Stimulated activated naive CD8-positive, alpha-beta T cell treated with anti-CD3 and anti-CD28 coated beads, Interleukin-15, amount 100 ng/mL, for 72 hours (primary cell): ENCODE results near the gene TRAF3IP1.
"Not testable (repeated sequence)": the region's sequence is repeated elsewhere in the genome, so short reads cannot be mapped to it uniquely, and the experiment has no call there.

ENCODE experiments used
- ATAC-seq: fragments of 150-1000 bp; cut with Tn5 transposase; 2 replicates; pipeline ENCODE4 v1.10.0; 2021; ENCODE audit warnings: mild to moderate bottlenecking, moderate library complexity
- DNase-seq, 2 donors: peaks; one replicate each; pipeline ENCODE4 v3.0.0; 2021 to 2022
- H3K27ac Mint-ChIP-seq, 2 donors: one replicate each; pipeline ENCODE4 v1.8.0; 2022; ENCODE audit warnings: mild to moderate bottlenecking in 2 of 2, mixed read lengths in 2 of 2, moderate library complexity in 2 of 2
- H3K27me3 Mint-ChIP-seq: one replicate; pipeline ENCODE4 v1.8.0; 2022; ENCODE audit warnings: mixed read lengths
- H3K4me1 Mint-ChIP-seq: one replicate; pipeline ENCODE4 v1.8.0; 2022; ENCODE audit warnings: mild to moderate bottlenecking, mixed read lengths
- H3K4me3 Mint-ChIP-seq, 2 donors: one replicate each; pipeline ENCODE4 v1.8.0; 2022; ENCODE audit warnings: mild to moderate bottlenecking in 2 of 2, mixed read lengths in 2 of 2, moderate library complexity in 1 of 2
- H3K9me3 Mint-ChIP-seq, 2 donors: one replicate each; pipeline ENCODE4 v1.8.0; 2022; ENCODE audit warnings: mixed read lengths in 2 of 2

The TRAF3IP1 gene

DNA sequence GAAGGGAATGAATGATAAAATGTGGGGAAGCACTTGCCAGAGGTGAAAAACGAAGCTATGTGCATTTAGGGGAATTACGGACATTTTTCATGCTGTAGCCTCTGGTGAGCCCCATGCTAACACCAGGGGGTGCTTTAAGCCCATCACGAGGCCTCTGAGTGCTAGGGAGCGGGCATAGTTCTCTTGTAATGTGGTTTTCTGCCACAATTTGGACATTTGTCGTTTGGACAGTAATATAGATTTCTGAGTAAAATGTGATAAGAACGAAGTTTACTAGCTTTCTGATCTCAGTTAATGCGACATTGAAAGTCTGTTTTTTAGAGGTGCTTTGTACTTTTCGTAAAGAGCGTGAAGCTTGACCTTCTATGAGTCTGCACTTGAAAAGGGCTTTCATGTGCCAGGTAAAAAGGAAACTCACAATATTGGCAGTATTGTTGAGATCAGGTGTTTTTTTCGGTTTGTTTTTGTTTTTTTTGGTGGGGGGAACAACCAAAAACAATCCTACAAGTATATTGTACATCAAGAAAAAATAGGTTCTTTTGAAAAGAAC, 50.6 kb downstream of the TRAF3IP1 start:
- DNase-seq (peak; percentile 39 to 62), ATAC-seq (peak; percentile 95)
- Mint-ChIP-seq H3K4me3 (peak overlapping the region in 1 of 2 donors; percentile 20), H3K27me3 (no peaks in the 10 kb centered on the region), H3K9me3 (no peaks in the 10 kb centered on the region), H3K27ac (no peak overlapping the region), H3K4me1 (peaks cover 10% of the 10 kb centered on the region)

DNA sequence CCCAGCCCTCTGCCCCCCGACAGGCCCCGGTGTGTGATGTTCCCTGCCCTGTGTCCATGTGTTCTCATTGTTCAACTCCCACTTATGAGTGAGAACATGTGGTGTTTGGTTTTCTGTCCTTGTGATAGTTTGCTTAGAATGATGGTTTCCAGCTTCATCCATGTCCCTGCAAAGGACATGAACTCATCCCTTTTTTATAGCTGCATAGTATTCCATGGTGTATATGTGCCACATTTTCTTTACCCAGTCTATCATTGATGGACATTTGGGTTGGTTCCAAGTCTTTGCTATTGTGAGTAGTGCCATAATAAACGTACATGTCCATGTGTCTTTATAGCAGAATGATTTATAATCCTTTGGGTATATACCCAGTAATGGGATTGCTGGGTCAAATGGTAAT, 52.0 kb downstream of the TRAF3IP1 start:
- DNase-seq, H3K4me3 Mint-ChIP-seq, H3K9me3 Mint-ChIP-seq, H3K27ac Mint-ChIP-seq, H3K27me3 Mint-ChIP-seq, ATAC-seq: not testable (repeated sequence)
- H3K4me1 Mint-ChIP-seq: peaks cover 17% of the 10 kb centered on the region

DNA sequence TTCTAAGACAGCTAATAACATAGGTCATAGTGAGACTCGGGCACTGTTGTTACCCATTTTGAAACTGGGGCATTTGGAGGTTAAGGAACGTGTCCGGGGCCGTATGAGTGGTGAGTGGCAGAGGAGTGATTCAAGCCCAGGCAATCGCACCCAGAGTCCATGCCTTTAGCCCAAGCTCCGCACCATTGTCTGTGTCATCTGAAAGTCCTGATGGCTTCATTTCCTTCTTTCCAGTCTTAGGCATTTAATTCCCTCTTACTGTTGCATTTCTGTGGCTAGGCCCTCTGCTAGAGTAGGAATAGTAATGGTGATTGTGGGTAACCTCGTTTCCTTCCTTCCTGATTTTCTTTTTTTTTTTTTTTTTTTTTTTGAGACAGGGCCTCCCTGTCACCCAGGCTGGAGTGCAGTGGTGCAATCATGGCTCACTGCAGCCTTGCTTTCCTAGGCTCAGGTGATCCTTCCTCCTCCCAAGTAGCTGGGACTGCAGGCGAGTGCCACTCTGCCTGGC, 56.6 kb downstream of the TRAF3IP1 start:
- H3K4me3 Mint-ChIP-seq: no peak overlapping the region

DNA sequence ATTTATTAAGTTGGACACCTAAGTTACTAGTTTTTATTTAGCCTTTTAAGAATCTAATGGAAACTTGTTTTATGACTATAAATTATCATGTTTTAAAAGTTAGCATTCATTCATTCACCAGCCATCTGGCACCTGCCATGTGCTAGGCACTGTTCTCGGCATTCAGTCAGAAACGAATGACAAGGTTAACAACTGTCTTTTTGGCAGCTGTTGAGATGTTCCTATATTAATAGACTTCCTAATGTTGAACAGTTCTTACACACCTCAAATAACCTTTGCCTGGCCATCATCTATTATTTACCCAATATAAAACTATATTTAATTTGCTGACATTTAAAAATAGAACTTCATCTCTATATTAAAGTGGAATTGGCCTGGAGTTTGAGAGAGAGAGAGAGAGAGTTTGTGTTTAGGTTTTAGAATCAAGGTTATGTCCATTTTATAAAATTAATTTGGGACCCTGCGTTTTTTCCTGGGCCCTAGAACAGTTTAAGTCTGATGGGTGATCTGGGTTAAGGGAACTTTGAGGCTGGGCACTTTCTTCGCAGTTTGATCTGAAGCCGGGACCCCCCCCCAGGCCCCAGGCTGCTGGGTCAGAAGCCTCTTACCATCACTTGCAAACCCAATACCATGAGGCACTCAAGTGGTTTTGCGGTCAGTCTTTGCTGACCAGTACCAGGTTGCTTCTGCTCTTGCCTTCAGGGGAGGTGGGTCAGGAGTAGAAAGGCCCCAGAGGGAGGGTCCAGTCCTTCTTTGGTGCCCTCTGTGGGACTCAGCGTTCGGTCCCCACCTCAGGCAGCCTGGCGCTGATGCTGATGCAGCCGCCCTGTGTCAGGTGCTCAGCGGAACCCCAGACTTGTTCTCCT, 58.1 kb downstream of the TRAF3IP1 start:
- Mint-ChIP-seq H3K27ac (peak overlapping the region in 1 of 2 donors; percentile 59), H3K4me1 (peaks cover 48% of the 10 kb centered on the region), H3K27me3 (no peaks in the 10 kb centered on the region)

More for the DNA sequence above, 56.6 kb downstream of the TRAF3IP1 start:
- no peaks in the 10 kb centered on the region for H3K27me3 Mint-ChIP-seq
- peaks cover 45% of the 10 kb centered on the region for H3K4me1 Mint-ChIP-seq
- H3K27ac Mint-ChIP-seq: no peak overlapping the region
- ATAC-seq: peak; percentile 56
- no peaks in the 10 kb centered on the region for H3K9me3 Mint-ChIP-seq
- DNase-seq: no peak

DNA sequence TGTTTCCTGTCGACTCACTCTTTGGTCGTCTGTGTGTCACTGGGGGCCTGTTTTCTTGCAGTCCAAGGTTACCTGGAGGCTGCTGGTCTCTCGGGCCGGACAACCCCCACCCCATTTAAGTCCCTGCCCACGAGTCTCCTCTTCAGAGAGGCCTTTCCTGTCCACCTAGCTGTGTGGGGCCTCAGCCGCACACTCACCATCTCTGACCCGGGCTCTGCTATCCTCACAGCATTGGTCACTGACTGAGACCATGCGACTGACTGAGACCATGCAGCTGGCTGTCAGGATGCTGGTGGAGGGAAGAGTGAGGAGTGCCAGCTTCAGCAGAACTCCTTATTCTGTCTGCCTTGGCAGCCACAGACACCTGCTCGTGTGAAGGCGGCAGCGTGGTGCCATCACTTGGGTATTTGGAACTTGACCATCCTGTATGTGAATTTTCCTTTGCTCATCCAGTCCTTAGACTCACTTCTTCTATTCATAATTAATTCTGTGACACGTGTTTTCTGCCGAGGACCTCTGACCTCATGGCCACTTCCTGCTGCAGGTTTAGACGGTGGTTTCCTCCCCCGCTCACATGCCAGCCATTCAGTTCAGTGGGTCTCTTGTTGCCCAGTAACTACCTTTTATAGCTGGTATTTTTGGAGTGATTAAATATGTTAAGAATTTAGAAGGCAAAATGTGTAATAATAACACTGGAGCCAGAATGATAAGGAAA, 58.9 kb downstream of the TRAF3IP1 start:
- Mint-ChIP-seq H3K27ac (peak overlapping the region in 1 of 2 donors; percentile 88), H3K27me3 (no peaks in the 10 kb centered on the region), H3K9me3 (no peaks in the 10 kb centered on the region), H3K4me3 (peak overlapping the region; percentile 39 to 45), H3K4me1 (peaks cover 48% of the 10 kb centered on the region)
- ATAC-seq (peak; percentile 89), DNase-seq (peak; percentile 18 to 44)

More for the DNA sequence above, 58.1 kb downstream of the TRAF3IP1 start:
- DNase-seq (no peak), ATAC-seq (no peak)
- no peaks in the 10 kb centered on the region for H3K9me3 Mint-ChIP-seq
- no peak overlapping the region for H3K4me3 Mint-ChIP-seq

DNA sequence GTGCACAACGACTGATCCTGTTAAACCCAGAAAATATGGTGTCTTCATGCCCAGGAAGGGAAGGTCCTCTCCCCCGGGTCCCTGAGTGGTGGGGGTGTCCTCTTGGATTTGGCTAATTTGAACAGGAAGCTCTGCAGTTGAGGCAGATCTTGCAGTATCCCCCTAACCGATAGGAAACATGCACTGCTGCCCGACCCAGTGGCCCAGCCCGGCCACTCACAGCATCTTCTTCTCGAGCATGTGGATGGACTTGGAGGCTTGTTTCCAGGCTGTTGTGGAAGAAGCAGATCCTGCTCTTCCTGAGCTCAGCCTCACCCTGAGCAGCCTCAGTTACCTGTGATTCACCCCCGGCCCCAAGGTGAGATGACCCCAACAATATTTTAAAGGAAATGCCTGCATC, 60.0 kb downstream of the TRAF3IP1 start:
- ATAC-seq: no peak
- Mint-ChIP-seq H3K27me3 (no peaks in the 10 kb centered on the region), H3K9me3 (no peaks in the 10 kb centered on the region), H3K4me1 (peaks cover 48% of the 10 kb centered on the region), H3K27ac (peak overlapping the region in 1 of 2 donors; percentile 5), H3K4me3 (no peak overlapping the region)
- DNase-seq: no peak

DNA sequence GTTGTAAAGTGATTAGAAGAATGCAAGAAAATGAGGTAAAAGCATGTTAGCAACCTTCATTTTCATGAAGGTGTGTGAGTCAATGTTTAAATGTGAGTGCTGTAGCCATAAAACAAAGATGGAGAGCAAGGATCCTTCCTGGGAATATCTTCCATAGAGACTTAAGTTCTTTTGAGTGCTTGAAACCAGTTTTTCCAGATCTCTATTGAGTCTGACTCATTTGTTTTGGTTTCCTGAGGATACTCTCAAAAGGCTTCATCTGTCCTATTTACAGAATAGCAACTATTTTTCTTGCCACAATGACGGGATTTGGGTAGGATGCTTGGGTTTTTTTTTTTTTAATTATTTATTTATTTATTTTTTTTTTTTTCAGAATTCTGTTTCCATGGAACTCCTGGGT, 60.5 kb downstream of the TRAF3IP1 start:
- H3K4me3 Mint-ChIP-seq: no peak overlapping the region
- ATAC-seq (no peak), DNase-seq (no peak)
- H3K9me3 Mint-ChIP-seq: no peaks in the 10 kb centered on the region
- no peak overlapping the region for H3K27ac Mint-ChIP-seq
- peaks cover 48% of the 10 kb centered on the region for H3K4me1 Mint-ChIP-seq
- H3K27me3 Mint-ChIP-seq: no peaks in the 10 kb centered on the region

DNA sequence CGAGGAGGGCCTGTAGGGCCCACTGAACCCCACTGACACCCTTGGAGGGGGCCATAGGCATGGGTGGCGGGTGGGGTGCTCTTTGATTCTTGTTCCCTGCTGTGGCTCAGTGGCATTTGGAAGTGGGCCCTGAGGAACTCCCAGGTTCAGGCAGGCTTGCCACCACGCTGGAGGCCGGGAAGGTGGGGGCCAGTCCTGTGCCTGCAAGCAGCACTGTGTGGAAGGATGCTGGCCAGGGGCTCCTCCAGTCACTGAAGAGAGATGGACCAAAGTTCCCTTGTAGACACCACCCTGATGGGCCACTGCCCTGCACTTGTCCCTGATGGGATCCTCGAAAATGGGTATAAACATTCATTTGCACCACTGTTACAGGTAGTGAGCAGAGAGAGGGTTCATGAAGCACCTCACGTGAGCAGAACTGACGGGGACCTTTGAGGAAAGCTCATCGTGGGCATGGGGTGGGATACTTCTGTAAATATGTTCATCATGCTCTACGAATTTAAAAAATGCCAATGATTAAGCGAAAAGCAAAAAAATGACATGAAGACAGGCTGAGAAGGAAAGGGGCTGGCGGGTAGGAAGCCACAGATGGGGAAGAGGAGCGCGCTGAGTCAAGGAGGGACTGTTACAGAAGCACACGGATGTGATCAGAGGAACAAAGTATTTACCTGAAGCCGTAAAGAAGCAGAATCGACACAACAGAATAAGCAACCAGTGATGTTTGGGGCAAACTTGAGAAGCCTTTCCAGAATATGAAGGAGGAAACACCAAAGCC, 61.2 kb downstream of the TRAF3IP1 start:
- Mint-ChIP-seq H3K4me1 (peaks cover 48% of the 10 kb centered on the region), H3K27ac (peak overlapping the region in 1 of 2 donors; percentile 0), H3K9me3 (no peaks in the 10 kb centered on the region), H3K4me3 (no peak overlapping the region), H3K27me3 (no peaks in the 10 kb centered on the region)
- no peak for ATAC-seq
- no peak for DNase-seq

DNA sequence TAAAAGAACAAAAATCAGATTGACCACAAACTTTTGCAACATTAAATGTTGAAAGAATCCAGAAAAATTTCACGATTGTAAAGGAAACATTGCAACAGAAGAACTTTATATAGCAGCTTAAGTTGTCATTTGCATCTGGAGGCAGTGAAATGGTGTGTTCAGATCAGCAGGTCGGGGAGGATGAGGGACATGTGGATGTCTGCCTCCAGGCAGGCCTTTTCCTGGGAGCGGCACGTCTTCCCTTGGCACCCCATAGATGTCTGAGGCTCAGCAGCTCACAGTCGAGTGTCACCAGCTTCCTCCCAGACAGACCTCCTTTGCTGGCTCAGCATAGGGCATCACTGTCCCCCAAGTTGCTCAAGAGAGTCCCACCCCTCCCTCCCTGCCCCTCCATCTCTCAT, 62.1 kb downstream of the TRAF3IP1 start:
- H3K4me1 Mint-ChIP-seq: peaks cover 39% of the 10 kb centered on the region
- H3K9me3 Mint-ChIP-seq: no peaks in the 10 kb centered on the region
- H3K4me3 Mint-ChIP-seq: no peak overlapping the region
- DNase-seq (no peak), ATAC-seq (no peak)
- H3K27ac Mint-ChIP-seq: no peak overlapping the region
- H3K27me3 Mint-ChIP-seq: no peaks in the 10 kb centered on the region

DNA sequence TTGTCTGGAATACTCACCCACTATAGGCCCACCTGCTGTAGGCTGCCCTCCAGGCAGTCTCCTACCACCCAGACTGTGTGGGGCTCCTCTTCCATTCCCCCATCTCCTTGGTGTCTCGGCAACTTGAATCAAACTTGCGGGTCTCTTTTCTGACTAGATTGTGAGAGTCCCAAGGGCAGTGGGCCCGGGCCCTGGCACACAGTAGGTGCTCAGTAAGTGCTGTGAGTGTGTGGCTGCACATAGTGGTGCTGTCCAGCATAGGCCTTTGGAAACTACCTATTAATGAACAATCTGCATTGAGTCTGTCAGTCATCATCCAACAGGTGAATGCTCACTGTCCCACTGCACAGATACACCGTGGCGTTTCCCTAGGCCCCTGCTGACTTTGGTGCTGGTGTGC, 62.8 kb downstream of the TRAF3IP1 start:
- no peak for DNase-seq
- Mint-ChIP-seq H3K9me3 (no peaks in the 10 kb centered on the region), H3K4me1 (peaks cover 34% of the 10 kb centered on the region), H3K27me3 (no peaks in the 10 kb centered on the region), H3K4me3 (no peak overlapping the region), H3K27ac (peak overlapping the region in 1 of 2 donors; percentile 45)
- ATAC-seq: no peak

DNA sequence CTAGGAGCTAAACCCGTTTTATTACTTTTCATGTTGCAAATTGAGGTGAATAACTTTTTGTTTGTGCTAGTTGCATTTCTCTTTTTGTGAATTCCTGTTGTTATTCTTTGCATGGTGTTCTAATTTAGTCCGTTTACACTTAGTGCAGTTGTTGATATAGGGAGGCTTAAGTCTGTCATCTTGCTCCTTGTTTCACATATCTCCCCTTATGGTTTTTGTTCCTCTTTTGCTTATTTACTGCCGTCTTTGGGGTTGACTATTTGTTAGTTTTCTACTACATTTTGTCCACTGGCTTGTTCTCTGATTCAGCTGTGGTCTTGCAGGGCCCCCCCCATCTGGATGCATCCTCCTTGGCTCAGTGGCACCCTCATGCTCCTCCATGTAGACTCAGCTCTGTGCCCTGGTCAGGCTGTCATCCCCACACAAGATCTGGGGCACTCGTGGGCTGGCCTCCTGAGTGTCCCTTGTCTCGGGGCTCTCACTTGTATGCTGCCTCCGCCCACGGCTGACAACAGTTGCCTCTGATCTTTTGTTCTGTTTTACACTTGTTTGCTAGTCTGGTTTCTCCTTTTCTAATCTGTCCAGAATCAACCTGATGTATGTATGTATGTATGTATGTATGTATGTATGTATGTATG, 63.5 kb downstream of the TRAF3IP1 start:
- Mint-ChIP-seq H3K4me1 (peaks cover 32% of the 10 kb centered on the region), H3K9me3 (no peaks in the 10 kb centered on the region), H3K27ac (peak overlapping the region in 1 of 2 donors; percentile 42), H3K4me3 (no peak overlapping the region), H3K27me3 (no peaks in the 10 kb centered on the region)
- DNase-seq (no peak), ATAC-seq (no peak)

DNA sequence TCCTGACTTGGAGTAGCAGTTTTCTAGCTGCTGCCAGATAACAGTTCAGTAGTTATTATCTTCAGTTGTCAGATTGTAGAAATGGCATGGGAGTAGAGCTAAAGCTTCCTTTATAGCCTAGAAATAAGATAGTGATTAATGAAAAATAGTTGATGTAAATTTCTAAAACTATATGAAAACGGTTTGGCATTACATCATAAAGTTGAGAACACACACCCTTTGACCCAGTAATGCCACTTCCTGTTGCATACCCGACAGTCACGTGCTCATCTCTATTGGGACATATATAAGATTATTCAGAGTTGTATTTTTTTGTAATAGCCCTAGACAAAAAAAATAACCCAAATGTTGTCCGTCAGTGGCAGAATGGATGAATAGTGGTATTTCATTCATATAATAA, 67.0 kb downstream of the TRAF3IP1 start:
- H3K4me3 Mint-ChIP-seq: no peak overlapping the region
- ATAC-seq (no peak), DNase-seq (no peak)
- H3K9me3 Mint-ChIP-seq: no peaks in the 10 kb centered on the region
- H3K27me3 Mint-ChIP-seq: no peaks in the 10 kb centered on the region
- peaks cover 4% of the 10 kb centered on the region for H3K4me1 Mint-ChIP-seq
- H3K27ac Mint-ChIP-seq: no peak overlapping the region

DNA sequence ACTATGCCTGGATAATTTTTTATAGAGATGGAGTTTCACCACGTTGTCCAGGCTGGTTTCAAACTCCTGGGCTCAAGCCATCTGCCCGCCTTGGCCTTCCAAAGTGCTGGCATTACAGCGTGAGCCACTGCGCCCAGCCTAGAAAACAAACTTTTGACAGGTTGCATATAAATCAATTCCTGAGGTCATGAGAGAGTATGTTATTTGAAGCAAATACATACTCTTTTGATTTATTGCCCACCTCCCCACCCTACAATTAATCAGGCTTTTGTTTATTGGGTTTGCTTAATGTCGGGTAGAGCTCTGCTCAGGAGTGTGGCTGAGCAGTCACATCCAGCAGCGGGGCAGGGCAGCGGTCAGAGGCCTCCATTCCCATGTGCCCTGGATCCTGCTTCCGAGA, 68.5 kb downstream of the TRAF3IP1 start:
- DNase-seq (no peak), ATAC-seq (no peak)
- no peak overlapping the region for H3K4me3 Mint-ChIP-seq
- H3K27me3 Mint-ChIP-seq: no peaks in the 10 kb centered on the region
- no peak overlapping the region for H3K27ac Mint-ChIP-seq
- H3K9me3 Mint-ChIP-seq: no peaks in the 10 kb centered on the region
- peaks cover 4% of the 10 kb centered on the region for H3K4me1 Mint-ChIP-seq

DNA sequence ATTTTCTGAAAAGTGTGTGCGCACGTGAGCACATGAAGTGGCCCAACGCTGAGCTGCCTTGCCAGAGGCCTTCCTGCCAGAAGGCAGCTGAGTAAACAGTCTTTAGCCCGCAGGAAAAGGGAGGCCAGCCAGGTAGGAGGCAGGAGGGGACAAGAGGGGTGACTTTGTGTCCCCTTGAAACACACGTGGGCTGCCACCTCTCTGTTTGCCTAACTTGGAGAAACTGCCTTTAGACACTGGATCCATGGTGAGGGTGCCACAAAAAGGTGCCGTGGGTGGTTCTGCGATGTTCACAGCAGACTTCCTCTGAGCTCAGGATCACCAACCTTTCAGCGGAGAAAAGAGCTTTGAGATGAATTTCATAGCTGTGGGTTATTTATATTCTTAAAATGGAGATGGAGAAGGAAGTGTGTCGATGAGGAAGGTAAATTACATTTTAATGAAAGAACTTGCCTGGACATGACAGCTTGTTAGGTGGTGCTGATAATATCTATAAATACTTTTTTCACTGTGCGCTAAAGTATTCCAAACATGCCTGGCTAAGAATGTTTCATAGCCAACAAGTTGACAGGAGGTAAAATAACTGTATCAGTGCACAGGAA, 69.8 kb downstream of the TRAF3IP1 start:
- Mint-ChIP-seq H3K27ac (no peak overlapping the region), H3K9me3 (no peaks in the 10 kb centered on the region)
- no peak for DNase-seq

More for the DNA sequence above, 69.8 kb downstream of the TRAF3IP1 start:
- no peaks in the 10 kb centered on the region for H3K27me3 Mint-ChIP-seq
- ATAC-seq: no peak
- H3K4me1 Mint-ChIP-seq: peaks cover 4% of the 10 kb centered on the region
- no peak overlapping the region for H3K4me3 Mint-ChIP-seq
